ENCODE results near the gene SP6.
A peak's percentile ranks its signal among the peaks of the same experiment; 100 is the strongest.

Gene SP6

DNA sequence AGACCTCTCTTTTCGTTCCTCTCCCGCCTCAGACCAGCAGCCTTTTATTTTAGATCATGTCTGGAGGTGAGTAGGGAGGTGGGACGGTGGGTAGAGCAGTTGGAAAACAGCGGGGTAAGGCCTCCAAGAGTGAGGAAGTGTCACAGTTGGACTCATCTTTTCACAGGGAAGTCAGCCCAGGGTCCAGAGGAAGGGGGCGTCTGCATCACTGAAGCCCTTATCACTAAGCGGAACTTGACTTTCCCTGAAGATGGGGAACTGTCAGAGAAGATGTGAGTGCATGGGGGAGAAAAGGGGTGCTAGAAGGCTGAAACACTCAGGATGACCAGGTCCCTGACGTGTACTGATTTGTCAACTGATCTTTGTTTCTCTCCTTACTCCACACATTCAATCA lies 19.0 kb downstream of the SP6 start:
- TF ChIP-seq TAF1 (IDR thresholded peaks at IDR 0.05; ENCODE audit: low read depth) (no peak), FOXM1 (IDR thresholded peaks at IDR 0.05; ENCODE audit: borderline replicate concordance, low read depth) (no peak), TEAD4 (IDR thresholded peaks at IDR 0.05) (no peak), RAD21 (IDR thresholded peaks at IDR 0.05; ENCODE audit: low read depth) (no peak), TCF12 (IDR thresholded peaks at IDR 0.05; ENCODE audit: low read depth) (no peak), EP300 (IDR thresholded peaks at IDR 0.05; ENCODE audit: borderline replicate concordance) (no peak), CEBPB (IDR thresholded peaks at IDR 0.05) (no peak), ZBTB7A (IDR thresholded peaks at IDR 0.05; ENCODE audit: low read depth) (no peak), NFIC (IDR thresholded peaks at IDR 0.05) (no peak), YY1 (IDR thresholded peaks at IDR 0.05; ENCODE audit: low read depth) (no peak), EGR1 (IDR thresholded peaks at IDR 0.05) (no peak)
- TF ChIP-seq, protein P1, sequence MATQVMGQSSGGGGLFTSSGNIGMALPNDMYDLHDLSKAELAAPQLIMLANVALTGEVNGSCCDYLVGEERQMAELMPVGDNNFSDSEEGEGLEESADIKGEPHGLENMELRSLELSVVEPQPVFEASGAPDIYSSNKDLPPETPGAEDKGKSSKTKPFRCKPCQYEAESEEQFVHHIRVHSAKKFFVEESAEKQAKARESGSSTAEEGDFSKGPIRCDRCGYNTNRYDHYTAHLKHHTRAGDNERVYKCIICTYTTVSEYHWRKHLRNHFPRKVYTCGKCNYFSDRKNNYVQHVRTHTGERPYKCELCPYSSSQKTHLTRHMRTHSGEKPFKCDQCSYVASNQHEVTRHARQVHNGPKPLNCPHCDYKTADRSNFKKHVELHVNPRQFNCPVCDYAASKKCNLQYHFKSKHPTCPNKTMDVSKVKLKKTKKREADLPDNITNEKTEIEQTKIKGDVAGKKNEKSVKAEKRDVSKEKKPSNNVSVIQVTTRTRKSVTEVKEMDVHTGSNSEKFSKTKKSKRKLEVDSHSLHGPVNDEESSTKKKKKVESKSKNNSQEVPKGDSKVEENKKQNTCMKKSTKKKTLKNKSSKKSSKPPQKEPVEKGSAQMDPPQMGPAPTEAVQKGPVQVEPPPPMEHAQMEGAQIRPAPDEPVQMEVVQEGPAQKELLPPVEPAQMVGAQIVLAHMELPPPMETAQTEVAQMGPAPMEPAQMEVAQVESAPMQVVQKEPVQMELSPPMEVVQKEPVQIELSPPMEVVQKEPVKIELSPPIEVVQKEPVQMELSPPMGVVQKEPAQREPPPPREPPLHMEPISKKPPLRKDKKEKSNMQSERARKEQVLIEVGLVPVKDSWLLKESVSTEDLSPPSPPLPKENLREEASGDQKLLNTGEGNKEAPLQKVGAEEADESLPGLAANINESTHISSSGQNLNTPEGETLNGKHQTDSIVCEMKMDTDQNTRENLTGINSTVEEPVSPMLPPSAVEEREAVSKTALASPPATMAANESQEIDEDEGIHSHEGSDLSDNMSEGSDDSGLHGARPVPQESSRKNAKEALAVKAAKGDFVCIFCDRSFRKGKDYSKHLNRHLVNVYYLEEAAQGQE (IDR thresholded peaks at IDR 0.05; ENCODE audit: low read depth) = no peak
- TF ChIP-seq, protein P2, sequence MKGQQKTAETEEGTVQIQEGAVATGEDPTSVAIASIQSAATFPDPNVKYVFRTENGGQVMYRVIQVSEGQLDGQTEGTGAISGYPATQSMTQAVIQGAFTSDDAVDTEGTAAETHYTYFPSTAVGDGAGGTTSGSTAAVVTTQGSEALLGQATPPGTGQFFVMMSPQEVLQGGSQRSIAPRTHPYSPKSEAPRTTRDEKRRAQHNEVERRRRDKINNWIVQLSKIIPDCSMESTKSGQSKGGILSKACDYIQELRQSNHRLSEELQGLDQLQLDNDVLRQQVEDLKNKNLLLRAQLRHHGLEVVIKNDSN (IDR thresholded peaks at IDR 0.05) = no peak

DNA sequence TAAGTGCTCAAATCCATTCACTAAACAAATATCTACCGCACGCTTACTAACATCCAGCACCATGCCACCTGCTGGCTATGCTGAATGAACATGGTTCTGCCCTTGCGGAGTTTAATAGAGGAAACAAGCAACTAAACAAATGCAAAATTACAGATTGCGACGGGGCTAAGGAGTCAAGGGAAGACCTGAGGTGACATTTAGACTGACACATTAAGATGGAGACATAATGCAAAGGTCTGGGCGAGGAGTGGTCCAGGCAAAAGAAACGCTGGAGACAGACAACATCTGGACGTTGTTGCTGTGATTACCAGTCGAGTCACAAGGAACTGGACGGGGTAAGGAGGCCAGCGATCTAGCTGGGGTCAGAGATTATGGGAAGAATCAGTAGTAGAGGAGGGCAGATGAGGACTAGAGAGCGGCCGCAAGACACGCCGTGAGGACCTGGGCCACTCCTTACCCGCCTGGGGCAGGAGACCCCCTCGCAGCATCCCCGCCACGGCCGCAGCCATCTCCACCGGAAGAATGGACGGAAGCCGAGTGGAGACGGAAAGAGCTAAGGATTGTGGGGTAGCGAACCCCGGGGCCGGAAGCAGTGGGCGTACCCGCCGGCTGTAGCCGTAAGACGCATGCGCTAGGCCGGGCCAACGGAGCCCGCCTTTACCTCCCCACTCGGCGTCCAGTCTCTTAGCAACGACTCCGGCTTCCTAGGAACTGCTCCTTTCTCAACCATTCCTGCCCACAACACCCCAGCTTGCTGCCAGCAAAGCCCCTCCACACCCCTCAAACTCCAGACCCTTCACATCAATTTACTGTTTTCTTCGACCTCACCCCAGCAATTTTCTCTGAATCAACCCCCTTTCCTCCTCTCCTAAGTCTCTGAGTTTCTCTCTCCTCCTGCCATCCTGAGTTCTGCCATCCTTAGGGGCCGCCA lies 19.7 kb downstream of the SP6 start, which contains the start of the genes LRRC46 and MRPL10:
LRRC46 (plus strand) TSS at position 668 of the 931 bp plus-strand sequence. CDS start 320 bp downstream, outside the sequence.
MRPL10 (minus strand) TSS at position 539 of the 931 bp plus-strand sequence; CDS start at position 509, 30 bp downstream.
- 0 out of 2 replicates have a peak, but pooled peaks have one; percentile 16 for TF ChIP-seq EP300 (IDR thresholded peaks at IDR 0.05; ENCODE audit: borderline replicate concordance)
- TF ChIP-seq RAD21 (IDR thresholded peaks at IDR 0.05; ENCODE audit: low read depth) = no peak
- TF ChIP-seq TCF12 (IDR thresholded peaks at IDR 0.05; ENCODE audit: low read depth) = no peak
- TF ChIP-seq CEBPB (IDR thresholded peaks at IDR 0.05) = no peak
- peak; percentile 87 for TF ChIP-seq TAF1 (IDR thresholded peaks at IDR 0.05; ENCODE audit: low read depth)
- TF ChIP-seq TEAD4 (IDR thresholded peaks at IDR 0.05) = 0 out of 2 replicates have a peak, but pooled peaks have one; percentile 23
- no peak for TF ChIP-seq FOXM1 (IDR thresholded peaks at IDR 0.05; ENCODE audit: borderline replicate concordance, low read depth)
- TF ChIP-seq, protein P3, sequence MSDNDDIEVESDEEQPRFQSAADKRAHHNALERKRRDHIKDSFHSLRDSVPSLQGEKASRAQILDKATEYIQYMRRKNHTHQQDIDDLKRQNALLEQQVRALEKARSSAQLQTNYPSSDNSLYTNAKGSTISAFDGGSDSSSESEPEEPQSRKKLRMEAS (IDR thresholded peaks at IDR 0.05) = peak; percentile 32
- peak; percentile 93 for TF ChIP-seq YY1 (IDR thresholded peaks at IDR 0.05; ENCODE audit: low read depth)
- TF ChIP-seq, protein P1 (IDR thresholded peaks at IDR 0.05; ENCODE audit: low read depth) = no peak
- peak; percentile 50; the same call in 1 of the 2 replicates for TF ChIP-seq NFIC (IDR thresholded peaks at IDR 0.05)
- no peak for TF ChIP-seq CREB1 (IDR thresholded peaks at IDR 0.05; ENCODE audit: low read depth)
- TF ChIP-seq ZBTB7A (IDR thresholded peaks at IDR 0.05; ENCODE audit: low read depth) = no peak
- peak; percentile 77 for TF ChIP-seq EGR1 (IDR thresholded peaks at IDR 0.05)
- TF ChIP-seq, protein P2 (IDR thresholded peaks at IDR 0.05) = no peak

DNA sequence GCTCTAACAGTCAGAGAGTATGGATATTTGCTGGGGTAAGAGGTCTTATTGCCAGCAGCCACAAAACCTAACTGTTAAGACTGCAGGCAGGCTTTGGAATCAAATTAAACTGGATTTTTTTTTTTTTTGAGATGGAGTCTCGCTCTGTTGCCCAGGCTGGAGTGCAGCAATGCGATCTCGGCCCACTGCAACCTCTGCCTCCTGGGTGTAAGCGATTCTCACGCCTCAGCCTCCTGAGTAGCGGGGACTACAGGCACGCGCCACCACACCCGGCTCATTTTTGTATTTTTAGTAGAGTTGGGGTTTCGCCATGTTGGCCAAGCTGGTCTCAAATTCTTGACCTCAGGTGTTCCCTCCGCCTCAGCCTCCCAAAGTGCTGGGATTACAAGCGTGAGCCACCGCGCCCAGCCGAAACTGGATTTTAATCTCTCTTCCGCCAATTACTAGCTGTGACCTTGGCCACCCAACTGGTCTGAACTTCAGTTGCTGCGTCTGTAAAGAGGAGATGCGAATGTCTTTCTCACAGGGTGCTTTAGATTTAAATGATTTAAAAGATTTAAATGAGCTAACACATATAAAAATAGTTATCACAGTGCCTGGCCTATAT lies 20.5 kb downstream of the SP6 start:
- no peak for TF ChIP-seq YY1 (IDR thresholded peaks at IDR 0.05; ENCODE audit: low read depth)
- TF ChIP-seq CEBPB (IDR thresholded peaks at IDR 0.05) = no peak
- no peak for TF ChIP-seq FOXM1 (IDR thresholded peaks at IDR 0.05; ENCODE audit: borderline replicate concordance, low read depth)
- TF ChIP-seq, protein P1 (IDR thresholded peaks at IDR 0.05; ENCODE audit: low read depth) = no peak
- no peak for TF ChIP-seq NFIC (IDR thresholded peaks at IDR 0.05)
- TF ChIP-seq RAD21 (IDR thresholded peaks at IDR 0.05; ENCODE audit: low read depth) = no peak
- TF ChIP-seq ZBTB7A (IDR thresholded peaks at IDR 0.05; ENCODE audit: low read depth) = no peak
- TF ChIP-seq TEAD4 (IDR thresholded peaks at IDR 0.05) = no peak
- TF ChIP-seq EGR1 (IDR thresholded peaks at IDR 0.05) = no peak
- TF ChIP-seq EP300 (IDR thresholded peaks at IDR 0.05; ENCODE audit: borderline replicate concordance) = no peak
- TF ChIP-seq, protein P2 (IDR thresholded peaks at IDR 0.05) = no peak
- TF ChIP-seq TAF1 (IDR thresholded peaks at IDR 0.05; ENCODE audit: low read depth) = no peak
- TF ChIP-seq, protein P3 (IDR thresholded peaks at IDR 0.05) = no peak
- TF ChIP-seq CREB1 (IDR thresholded peaks at IDR 0.05; ENCODE audit: low read depth) = no peak
- TF ChIP-seq TCF12 (IDR thresholded peaks at IDR 0.05; ENCODE audit: low read depth) = no peak
